HG03575 (cell line): ENCODE measurements around the gene RASSF7.

Experiments
- ATAC-seq: cut with Tn5 transposase; IDR thresholded peaks from one replicate; pipeline ENCODE4 v1.9.1; 2021; ENCODE audit not compliant: unreplicated experiment, insufficient number of reproducible peaks, low FRiP score; ENCODE audit errors: extremely low read depth

Gene RASSF7

DNA sequence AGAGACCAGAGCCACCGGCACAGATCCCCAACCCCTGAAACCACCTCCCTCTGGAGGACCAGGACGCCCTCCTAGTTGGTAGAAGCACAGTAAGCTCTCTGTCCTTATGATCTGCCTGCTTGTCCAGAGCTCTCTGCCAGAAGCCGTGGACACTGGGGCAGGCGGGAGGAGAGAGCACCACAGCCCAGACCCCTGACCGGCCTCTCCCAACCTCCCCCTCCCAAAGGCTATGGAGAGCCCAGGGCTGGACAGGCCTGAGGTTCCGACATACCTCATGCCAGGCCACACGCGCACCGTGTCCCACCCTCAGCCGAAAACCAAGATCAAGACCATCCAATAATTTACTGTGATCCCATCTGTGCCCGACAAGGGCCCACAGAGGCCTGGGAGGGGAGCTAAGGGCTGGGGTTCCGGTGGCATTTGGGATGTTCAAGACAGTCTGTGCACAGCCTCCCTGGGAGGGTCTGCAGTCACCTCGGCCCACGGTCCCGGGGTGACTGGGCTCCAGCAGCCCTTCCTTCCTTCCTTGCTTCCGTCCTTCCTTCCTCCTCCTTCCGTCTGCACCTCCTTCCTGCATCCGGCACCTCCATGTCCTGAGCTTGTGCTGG is 28.7 kb upstream of the RASSF7 start:
- no peak for ATAC-seq

DNA sequence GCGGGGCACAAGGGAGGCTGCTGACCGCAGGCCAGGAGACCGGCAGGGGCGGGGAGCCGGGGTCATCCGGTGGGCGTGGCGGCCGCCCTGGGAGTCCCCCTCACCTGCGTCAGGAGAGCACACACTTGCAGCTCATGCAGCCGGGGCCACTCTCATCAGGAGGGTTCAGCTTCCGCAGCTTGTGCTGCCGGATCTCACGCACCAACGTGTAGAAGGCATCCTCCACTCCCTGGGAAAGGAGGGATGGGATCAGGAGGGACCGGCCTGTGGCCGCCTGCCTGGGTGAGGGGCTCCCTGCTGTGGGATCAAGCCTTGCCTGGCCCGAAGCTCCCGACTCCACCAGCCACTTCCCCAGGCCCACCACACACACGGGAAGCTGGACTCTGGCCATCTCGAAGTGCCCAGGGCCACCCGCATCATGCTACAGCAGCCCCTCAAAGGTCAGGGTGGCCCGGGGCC is 28.2 kb upstream of the RASSF7 start:
- no peak for ATAC-seq

DNA sequence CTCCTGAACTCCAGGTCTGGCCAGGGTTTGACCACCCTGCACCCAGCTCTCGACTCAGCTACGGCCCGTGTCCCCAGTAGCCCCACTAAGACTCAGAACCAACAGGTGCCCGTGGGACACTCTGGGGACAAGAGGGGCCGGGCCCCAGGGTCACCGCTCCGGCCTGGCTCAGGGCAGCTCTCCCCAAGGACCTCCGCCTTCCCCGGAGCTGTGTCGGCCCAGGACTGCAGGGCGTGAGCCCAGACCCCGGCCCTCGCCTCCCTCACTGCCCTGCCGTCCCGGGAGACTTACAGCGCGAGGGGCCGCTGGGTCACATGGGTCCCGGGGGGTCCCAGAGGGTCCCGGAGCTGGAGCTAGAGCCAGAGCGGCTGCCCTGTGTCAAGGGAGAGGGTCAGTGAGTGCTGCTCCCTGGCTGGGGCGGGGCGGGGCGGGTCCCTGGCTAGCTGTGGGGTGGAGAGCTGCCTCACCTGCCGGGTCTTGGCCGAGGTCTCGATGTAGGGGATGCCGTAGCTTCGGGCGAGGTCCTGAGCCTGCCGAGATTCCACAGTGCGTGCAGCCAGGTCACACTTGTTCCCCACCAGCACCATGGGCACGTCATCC is 27.7 kb upstream of the RASSF7 start:
- no peak for ATAC-seq

DNA sequence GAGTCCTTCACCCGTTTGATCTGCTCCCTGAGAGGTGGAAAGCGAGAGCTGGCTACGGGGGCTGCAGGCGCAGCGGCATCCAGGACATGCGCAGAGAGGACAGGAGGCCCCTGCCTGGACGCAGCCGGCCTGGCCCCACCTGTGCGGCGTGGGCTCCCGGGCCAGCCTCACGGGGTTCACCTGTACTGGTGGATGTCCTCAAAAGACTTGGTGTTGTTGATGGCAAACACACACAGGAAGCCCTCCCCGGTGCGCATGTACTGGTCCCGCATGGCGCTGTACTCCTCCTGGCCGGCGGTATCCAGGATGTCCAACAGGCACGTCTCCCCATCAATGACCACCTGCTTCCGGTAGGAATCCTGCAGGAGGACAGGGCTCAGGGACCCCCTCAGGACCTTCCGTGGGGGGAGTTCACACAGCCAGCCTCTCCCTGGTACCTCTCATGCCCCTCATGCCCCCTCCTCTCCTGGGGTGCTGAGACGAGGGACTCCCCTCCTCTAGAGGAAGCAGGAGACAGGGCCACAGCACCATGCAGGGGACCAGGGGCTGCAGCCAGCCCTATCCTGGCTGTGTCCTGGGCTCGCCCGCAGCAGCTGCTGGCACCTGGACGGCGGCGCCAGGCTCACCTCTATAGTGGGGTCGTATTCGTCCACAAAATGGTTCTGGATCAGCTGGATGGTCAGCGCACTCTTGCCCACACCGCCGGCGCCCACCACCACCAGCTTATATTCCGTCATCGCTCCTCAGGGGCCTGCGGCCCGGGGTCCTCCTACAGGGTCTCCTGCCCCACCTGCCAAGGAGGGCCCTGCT is 27.0 kb upstream of the RASSF7 start:
- ATAC-seq: no peak

DNA sequence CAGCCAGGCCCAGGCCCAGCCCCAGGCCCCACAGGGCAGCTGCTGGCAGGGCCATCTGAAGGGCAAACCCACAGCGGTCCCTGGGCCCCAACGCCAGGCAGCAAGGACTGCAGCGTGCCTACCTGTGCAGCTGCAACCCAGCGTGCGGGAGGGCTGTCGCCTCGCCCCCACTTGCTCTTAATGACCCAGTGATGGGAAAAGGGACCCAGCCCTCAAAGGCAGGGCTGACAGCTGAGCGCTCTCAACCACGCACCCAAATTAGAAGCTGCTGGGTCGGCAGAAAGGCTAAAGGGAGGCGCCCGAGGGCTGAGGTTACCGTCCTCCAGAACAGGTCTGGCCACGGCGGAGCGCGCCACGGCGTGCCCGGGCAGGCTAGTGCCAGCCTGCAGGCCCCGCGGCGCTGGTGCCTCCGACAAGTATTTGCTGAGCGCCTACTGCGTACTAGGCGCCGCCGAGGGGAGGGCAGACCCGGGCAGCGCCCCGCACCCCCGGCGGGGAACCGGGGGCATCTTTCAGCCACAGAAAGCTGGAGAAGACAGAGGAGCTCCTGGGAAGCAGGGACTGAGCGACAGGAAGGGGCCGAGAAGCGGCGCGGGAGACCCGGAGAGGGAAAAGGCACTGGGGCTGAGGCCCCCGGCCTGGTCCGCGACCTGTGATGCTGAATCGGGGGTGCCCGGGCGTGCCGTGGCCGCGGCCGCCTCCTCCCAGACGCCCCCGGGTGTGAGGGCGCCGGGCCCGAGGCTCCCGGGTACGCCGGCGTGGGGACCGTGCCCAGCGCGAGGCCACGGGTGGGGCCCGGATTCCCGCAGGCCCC is 26.2 kb upstream of the RASSF7 start:
- no peak for ATAC-seq

DNA sequence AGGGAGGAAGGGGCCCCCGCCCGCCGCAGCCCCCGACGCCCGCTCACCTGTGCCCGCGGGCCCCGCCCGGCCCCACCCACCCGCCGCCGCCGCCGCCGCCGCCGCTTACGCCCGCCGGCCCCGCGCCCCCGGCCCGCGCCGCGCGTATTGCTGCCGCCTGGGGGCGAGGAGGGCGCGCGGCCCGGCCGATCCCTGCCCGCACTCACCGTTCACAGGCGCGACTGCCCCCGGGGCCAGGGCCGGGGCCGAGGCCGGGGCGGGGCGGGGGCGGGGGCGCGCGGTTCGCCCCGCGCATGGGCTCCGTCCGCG is 25.6 kb upstream of the RASSF7 start:
- no peak for ATAC-seq

DNA sequence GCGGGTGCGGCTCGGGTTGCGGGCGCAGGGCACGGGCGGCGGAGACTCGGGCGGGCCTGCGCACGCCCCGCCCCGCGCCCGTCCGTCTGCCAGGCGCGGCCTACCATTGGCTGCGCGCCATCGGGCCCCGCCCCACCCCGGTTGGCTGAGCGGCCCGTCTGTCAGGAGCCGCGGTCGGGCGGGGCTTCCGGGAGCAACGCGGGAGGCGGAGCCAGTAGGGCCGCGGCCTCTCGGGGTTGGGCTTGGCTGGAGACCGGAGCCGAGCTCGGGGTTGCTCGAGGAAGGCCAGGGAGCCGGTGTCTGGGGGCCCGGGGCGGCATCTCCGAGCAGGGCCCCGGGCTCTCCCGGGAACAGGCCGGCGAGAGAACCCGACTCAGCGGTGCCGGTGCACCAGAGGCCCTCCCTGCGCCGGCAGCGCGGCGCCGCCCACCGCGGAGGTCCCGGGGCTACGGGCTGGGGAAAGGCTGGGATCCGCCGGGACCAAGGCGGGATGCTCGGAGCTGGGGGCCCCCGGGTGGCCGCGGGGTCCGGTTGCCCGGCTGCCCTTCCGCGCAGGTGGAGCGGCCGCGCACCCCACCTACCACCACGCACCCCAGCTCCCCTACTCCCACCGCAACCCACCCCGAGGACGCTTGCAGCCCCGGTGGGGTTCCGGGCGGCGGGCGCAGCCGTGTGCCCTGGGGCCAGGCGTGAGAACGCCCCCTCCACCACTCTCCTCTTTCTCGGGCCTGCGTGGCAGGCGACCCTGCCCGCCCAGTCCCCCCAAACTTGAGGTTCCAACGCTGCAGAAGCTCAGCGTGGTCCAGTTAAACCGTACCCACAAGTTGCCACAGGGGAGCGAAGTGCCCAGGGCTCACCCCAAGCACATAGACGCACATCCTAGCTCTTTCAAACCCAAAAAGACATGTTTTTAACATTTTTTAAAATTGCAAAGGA is 25.0 kb upstream of the RASSF7 start, which contains the start of gene HRAS:
Gene HRAS, minus strand, starts transcription at position 58 of the 936 bp plus-strand sequence.
- no peak for ATAC-seq

DNA sequence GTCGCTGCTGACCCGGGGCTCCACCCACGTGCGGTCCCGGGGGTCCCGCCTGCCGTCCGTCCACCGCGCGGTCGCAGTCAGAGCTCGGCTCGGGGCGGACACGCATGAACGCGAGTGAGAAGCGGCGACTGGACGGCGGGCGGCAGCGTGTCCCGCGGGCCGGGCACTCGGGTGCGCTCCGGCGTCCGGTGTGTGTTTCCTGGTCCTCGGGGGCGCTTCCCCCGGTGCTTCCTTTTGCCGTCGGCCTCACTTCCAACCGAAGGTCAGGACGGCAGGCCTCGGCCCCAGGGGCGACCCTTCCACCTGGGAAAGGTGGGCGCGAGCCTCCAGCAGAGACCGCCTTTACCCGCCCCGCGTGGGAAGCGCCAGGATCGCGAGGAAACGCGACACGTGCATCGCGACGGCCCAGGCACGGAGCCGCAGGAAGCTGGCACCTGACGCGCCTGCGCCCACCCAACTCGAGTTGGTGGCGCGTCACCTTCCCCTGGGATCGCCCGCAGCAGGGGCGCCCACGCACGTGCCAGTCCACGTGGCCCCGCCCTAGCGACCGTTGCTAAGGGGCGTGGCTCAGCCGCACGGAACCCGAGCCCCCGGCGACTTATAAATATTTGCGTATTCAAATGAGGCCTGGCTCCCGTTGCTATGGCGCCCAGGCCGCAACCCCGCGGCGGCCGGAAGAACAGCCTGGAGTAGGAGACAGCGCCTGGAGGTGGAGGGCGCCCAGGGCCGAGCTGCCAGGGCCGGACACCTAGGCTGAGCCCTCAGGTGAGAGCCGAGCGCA is 23.7 kb upstream of the RASSF7 start, which contains the start of gene LRRC56:
Gene LRRC56, plus strand, starts transcription at position 687 of the 781 bp plus-strand sequence. CDS start 3,158 bp downstream, outside the sequence.
- peak; percentile 41 for ATAC-seq

DNA sequence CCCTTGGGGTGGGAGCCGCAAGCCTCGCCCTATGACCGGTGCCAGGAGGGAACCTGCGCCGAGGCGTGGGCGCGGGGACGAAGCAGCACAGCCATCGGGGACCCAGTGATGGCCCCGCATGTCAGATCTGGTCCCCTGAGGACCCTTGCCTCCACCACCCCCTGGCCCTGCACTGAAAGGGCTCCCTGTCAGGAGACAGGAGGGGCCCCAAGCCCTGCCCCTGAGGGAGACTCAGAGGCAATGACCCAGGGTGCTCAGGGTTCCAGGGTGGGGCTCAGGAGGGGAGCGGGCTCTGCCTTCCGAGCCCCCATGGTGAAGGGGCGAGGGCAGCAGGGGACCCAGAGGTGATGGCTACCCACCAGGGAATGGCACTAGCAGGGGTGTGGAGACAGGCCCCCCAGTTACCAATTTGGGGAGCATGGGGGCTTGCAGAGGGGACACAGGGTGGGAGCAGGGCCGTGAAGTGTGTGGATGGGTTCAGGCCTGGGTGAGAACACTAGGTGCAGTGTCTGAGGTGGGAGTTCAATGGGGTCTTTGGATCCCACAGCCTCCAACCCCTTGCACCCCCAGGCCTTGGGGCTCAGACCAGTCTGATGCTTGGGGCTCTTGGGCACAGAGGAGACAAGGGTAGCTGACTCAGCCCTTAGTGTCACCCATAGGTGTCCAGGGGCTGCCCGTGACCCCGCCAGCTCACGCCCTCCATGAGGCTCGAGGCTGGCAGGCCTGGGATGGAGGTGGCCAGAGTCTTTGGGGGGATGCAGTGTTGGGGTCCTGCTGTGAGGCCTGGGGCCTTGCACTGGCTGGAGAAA is 22.9 kb upstream of the RASSF7 start:
- no peak for ATAC-seq

DNA sequence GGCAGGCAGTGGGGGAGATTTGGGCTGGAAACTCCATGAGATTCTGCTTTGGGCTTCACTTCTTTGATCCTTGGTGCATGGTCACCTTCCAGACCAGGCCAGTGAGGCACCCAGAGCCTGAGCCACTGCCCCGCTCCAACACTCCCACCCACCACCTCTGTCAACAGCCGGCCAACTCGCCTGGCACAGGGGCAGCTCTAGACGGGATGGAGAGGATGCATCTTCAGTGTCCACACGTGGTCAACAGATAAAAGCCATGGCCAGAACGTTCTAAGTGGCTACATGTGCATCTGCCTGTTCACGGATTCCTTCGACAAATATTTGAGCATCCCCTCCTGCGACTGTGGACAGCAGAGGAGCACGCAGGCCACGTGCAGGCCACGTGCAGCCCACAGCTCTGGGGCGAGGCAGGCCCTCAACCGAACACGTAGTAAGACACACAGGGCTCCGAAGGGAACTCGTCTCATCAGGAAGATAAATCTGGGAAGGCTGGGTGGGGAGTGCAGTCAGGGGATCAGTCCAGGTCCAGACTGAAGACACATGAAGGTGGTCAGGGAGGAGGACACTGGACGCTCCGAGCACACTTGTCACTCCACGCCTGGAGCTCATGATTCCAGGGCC is 22.2 kb upstream of the RASSF7 start:
- ATAC-seq: no peak

DNA sequence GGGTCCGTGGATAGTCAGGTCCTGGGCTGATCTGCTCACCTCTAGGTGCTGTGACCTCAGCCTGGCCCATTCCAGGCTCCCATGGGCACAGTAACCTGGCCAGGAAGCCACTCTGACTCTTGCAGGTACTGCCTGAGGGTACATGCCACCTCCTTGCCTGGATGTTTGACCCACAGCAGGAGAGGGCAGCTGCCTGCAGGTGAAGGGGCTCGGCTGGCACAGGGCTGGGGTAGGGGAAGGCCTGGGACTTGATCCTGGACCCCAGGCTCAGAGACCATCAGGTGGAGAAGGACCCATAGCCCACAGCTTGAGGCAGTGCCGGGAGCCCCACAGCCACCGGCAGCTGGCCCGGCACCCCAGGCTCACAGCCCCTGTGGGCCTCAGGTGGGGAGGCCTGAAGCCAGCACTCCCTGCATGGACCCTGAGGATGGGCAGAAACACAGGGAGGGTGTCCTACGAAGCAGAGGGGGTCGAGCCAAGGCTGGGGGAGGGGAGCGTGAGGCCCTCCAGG is 20.7 kb upstream of the RASSF7 start:
- no peak for ATAC-seq

DNA sequence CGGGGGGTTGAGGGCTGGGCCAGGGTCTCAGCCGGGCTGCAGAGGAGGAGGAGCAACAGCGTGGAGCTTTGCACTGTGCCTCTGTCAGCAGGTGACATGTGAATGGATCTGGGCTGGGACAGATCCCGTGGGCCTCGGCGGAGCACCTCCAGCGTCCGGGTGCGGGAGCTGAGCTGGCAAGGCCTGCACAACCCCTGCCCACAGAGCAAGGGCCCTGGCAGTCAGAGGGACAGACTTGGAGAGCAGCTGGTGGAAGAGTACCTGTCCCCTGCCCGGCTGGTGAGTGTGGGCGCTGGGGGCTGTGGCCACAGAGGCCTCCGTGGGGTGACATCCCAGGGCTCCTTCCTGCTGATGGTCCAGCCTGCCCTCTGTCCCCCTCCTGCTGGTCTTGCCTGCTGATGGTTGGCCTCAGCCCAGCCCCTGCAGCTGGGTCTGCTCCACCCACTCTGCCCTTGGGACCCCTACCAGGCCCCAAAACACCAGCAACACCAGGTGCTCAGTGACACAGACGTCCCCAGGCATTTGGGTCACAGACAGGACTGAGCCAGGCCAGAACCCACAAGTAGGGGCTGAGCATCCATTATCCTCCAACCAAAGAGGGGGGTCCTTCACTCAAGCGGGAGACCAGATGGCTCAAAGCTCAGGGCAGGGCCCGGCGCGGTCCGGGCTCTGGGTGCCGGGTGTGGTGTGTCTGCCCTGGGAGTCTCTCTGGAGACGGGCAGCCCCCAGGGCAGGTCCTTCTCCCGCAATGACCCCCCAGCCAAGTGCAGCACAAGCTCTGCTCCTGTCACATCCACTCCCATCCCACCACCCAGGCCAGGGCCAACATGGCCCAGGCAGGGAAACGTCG is 20.0 kb upstream of the RASSF7 start:
- no peak for ATAC-seq

DNA sequence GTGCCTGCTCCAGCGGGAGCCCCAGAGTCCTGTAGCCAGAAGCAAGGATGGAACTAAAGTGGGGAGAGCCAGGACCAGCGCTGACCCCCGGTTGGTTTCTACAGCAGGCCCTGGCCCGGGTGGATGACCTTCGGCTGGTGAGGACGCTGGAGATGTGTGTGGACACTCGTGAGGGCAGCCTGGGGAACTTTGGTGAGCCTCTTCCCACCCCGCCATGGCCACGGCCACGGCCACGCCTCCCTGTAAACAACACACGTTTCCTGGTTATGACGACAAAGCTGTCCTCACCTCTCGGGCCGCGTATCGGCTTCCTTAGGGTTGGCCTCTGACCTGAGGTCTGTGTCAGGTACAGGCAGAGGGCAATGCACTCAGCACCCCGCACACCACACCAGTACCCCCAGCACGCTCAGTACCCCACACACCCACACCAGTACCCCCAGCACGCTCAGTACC is 19.3 kb upstream of the RASSF7 start:
- no peak for ATAC-seq

DNA sequence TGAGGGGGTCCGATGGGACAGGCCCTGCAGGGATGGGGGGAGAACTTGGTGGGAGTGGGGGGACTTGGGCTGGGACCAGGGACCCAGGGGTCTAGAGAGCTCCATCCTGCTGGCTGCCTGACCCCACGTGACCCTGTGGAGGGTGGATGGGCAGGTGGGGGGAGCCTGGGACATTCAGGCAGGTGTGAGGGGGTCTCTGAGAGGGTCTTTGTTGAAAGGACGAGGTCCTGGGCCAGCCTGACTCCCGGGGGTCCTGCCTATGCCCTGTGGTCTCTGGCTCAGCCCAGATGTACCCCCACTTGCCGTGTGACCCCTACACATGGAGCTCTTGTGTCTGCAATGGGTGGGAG is 16.0 kb upstream of the RASSF7 start:
- ATAC-seq: no peak

DNA sequence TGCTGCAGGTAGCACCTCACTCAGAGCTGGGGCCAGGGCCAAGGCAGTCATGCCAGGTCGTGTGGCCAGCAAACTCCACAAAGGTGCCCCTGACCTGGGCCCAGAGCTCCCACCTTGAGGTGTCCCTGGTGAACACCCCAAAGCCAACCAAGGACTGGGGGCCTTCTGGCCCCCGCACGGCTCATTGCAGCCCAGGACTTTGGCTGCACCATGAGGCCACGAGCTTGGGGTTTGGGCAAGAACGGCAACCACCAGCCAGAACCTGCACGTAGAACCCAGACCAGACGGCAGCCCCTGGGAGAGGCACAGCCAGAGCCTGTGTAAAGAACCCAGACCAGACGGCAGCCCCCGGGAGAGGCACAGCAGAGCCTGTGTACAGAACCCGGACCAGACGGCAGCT is 15.6 kb upstream of the RASSF7 start:
- ATAC-seq: no peak
